IPS-18c (cell line): Measurements from ENCODE around the gene NPFFR1.
"Not testable (repeated sequence)": the region's sequence is repeated elsewhere in the genome, so short reads cannot be mapped to it uniquely, and the experiment has no call there.

Source experiments
- H3K4me3 ChIP-seq: 2 replicates; pipeline ENCODE4 v1.7.0; 2013; ENCODE audit warnings: low read depth, mild to moderate bottlenecking, low read length, moderate library complexity; ENCODE audit not compliant: insufficient read depth
- H3K9me3 ChIP-seq: one replicate; pipeline ENCODE4 v1.6.1; 2013; ENCODE audit warnings: mild to moderate bottlenecking, low read length, moderate library complexity; ENCODE audit not compliant: control insufficient read depth, insufficient read depth

NPFFR1 gene

DNA sequence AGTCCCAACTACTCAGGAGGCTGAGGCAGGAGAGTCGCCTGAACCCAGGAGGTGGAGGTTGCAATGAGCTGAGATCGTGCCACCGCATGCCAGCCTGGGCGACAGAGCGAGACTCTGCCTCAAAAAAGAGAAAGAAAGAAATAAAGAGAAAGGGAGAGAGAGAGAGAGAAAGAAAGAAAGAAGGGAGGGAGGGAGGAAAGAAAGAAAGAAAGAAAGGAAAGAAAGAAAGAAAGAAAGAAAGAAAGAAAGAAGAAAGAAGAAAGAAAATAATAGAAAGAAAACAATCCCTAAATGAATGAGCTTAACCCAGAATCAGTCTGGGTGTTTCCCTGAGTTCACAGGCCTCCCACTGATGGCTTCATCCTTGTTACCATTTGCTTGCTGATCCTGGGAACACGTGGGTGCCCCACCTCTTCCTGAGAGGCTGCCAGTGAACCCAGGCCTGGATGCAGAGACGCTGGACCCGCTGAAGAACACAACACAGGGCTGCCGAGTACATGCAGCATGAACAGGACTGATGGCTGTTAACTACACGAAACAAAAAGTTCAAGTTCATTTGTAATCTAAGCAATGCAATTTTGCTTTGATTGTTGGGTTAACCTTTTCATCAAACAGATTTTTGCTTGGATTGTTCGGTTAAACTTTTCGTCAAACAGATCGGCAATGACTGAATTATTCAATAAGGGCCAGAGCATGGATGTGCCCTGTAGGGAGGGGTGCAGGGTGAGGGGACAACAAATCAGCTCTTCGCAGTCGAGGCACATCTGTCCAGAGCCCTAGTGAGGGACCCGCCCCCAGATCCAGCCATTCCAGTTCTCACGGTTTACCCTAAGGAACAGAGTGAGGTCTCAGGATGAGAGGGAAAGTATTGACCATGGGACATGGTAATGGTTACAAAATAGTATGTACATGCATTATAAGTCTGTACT lies 11.5 kb downstream of the NPFFR1 start:
- Histone ChIP-seq H3K9me3 (no peaks in the 10 kb centered on the region), H3K4me3 (no peak overlapping the region)

- Histone ChIP-seq H3K9me3 (no peaks in the 10 kb centered on the region), H3K4me3 (no peak overlapping the region)
These were observed 12.9 kb downstream of the NPFFR1 start for GRCh38 chr10:70270952-70271351.

DNA sequence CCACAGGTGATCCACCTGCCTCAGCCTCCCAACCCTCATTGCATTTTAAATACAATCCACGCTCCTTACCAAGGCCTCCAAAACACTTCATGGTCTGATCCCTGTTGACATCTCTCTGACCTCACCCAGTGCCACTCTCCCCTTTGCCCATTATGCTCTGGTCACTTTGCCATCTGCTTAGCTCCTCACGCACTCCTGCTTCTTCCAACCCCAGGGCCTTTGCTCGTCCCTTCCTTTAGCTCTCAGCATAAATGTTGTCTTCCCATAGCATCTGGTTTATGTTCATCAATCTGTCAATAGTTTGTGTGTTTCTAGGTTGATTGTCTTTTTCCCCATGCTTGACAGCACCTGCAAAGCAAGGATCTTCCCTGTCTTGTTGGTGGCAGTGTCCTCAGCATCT lies 14.1 kb downstream of the NPFFR1 start:
- H3K4me3 ChIP-seq, result no peak overlapping the region
- H3K9me3 ChIP-seq, result no peaks in the 10 kb centered on the region

DNA sequence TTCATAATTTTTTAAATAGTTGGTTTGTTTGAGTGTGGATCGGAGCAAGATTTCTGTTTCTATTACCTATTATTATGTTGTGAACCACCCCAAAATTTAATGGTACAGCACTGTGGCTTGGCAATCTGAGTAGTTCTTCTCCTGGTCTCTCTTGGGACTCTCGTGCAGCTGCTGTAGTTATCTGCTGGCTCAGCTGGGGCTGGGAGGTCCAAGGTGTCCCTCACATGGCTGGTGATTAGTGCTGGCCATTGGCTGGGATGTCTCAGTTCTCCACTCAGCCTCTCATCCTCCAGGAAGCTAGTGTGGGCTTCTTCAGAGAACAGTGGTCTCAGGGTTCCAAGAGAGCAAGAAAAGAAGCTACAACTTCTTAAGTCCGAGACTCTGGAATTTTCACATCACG lies 15.4 kb downstream of the NPFFR1 start:
- H3K9me3 ChIP-seq, result no peaks in the 10 kb centered on the region
- no peak overlapping the region for H3K4me3 ChIP-seq

DNA sequence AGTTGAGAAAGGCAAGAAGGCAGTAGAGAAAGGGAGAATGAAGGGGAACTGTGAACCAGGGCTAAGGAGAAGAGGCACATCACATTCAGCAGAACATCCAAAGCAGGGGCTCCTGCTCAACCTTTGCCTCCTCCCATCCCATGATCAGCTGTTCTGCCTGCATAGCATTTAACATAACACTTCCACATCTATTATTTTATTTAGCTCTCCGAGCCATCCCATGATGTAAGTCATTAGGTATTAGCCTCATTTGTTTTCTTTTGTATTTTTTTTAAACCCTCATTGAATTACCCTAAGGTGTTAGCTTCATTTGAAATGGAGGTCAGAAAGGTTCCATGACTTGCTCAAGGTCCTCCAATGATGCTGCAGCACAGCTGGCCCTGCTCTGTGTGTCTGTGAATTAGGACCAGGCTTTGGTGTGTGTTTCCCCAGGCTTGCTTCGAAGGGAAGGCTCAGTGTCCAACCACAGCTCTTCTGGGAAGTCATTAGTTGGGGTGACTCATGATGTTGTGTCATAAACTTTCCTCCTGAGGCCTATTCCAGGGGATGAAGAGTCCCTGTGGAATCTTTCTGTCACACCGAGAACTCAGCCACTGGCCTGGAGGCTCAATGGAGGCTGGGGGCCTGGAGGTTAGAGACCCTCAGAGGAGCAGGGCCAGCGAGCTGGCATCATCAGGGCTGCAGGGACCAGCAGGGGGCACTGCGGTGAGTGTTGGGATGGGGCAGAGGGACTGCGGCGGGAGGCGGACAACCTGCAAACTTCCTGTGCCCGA lies 16.5 kb downstream of the NPFFR1 start:
- Histone ChIP-seq H3K4me3 (no peak overlapping the region), H3K9me3 (no peaks in the 10 kb centered on the region)

- Histone ChIP-seq H3K4me3 (no peak overlapping the region), H3K9me3 (no peaks in the 10 kb centered on the region)
These were observed 17.1 kb downstream of the NPFFR1 start for GRCh38 chr10:70266701-70267100.

DNA sequence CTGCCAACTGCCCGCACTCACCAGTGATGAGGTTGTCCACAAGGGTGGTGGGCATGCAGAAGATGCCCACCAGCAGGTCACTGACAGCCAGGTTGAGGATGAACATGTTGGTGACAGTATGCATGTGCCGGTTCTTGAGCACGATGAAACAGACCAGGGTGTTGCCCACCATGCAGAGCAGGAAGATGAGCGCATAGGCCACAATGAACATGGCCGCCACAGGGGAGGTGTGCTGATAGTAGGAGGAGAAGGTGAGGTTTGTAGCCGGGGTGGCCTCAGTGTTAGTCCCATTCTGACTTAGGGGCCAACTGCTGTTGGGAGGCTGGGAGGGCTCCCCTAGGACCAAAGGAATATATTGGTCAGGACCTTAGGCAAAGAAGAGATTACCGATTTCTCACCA lies 17.7 kb downstream of the NPFFR1 start:
- no peak overlapping the region for H3K4me3 ChIP-seq
- H3K9me3 ChIP-seq, result no peaks in the 10 kb centered on the region

DNA sequence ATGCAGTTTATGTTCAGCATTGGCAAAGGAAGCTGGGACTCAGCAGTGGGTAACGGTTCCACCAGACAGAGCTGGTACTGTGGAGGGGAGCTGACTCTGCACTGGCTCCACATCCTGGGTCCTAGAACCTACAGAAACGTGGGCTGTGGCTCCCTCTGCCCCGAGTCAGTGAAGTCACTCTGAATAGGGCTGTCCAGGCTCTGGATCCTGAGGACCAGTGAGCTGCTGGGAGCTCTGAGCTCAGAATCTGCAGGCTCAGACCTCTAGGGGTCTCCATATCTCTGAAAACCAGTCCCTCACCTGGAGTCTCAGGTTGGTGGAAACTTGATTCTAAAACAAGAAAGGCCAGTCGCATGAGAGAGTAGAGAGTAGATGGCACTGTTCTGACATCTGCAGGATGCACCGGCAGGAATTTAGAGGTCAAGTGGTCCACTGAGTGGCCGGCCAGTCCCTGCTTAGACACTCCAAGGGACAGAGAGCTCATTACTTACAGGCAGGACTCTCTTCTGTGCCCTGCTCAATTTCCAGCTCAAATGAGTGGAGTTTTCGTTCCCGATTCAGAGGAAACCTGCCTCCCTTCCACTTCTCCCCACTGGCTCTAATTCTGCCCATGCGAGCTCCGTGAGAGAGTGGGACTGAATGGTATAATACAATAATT lies 18.6 kb downstream of the NPFFR1 start:
- H3K9me3 ChIP-seq, result no peaks in the 10 kb centered on the region
- no peak overlapping the region for H3K4me3 ChIP-seq

DNA sequence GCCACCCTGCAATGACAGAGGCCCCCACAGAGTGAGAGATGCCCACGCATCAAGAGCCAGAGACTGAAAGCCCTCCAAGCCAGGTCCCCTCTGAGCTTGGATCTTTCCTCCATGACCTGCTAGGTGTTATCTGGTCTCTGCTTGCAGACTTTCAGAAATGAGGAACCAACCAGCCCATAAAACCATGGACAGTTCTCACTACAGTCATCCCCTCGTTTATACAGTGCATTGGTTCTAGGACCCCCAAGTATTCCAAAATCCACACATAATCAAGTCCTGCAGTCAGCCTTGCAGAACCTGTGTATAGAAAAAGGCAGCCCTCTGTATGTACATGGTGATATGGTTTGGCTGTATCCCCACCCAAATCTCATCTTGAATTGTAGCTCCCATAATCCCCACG lies 23.1 kb downstream of the NPFFR1 start:
- Histone ChIP-seq H3K9me3 (no peaks in the 10 kb centered on the region), H3K4me3 (no peak overlapping the region)

GRCh38 chr10:70260259-70260658 lies 23.5 kb downstream of the NPFFR1 start:
- Histone ChIP-seq H3K9me3 (no peaks in the 10 kb centered on the region), H3K4me3 (no peak overlapping the region)

DNA sequence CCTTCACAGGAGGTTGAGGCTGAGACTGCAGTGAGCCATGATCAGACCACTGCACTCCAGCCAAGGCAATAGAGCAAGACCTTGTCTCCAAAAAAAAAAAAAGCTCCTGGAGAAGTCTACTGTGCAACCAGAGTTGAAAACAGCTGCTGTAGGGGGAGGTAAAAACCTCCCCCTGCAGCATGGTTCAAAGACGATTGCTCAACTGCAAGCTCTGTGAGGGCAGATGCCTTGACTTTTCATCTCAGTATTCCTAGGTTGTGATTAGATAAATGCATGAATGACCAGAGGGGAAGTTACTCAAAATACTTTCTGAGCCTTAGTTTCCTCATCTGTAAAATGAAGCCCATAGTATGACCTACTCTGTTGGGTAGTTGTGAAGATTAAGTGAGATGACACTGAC lies 25.6 kb downstream of the NPFFR1 start:
- Histone ChIP-seq H3K9me3 (no peaks in the 10 kb centered on the region), H3K4me3 (no peak overlapping the region)

DNA sequence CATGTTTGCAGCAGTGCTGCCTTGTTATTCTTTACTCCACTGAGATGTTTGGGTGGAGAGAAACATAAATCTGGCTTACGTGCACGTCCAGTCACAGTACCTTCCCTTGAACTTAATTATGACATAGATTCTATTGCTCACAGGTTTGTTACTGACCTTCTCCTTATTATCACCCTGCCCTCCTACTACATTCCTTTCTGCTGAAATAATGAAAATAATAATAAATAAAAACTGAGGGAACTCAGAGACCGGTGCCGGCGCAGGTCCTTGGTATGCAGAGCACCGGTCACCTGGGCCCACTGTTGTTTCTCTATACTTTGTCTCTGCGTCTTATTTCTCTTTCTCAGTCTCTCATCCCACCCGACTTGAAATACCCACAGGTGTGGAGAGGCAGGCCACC lies 26.0 kb downstream of the NPFFR1 start:
- not testable (repeated sequence) for H3K4me3 ChIP-seq, H3K9me3 ChIP-seq

GRCh38 chr10:70256463-70256862 lies 27.3 kb downstream of the NPFFR1 start:
- Histone ChIP-seq H3K9me3 (no peaks in the 10 kb centered on the region), H3K4me3 (no peak overlapping the region)

- Histone ChIP-seq H3K9me3 (no peaks in the 10 kb centered on the region), H3K4me3 (no peak overlapping the region)
These were observed 28.2 kb downstream of the NPFFR1 start for GRCh38 chr10:70255329-70256299.

DNA sequence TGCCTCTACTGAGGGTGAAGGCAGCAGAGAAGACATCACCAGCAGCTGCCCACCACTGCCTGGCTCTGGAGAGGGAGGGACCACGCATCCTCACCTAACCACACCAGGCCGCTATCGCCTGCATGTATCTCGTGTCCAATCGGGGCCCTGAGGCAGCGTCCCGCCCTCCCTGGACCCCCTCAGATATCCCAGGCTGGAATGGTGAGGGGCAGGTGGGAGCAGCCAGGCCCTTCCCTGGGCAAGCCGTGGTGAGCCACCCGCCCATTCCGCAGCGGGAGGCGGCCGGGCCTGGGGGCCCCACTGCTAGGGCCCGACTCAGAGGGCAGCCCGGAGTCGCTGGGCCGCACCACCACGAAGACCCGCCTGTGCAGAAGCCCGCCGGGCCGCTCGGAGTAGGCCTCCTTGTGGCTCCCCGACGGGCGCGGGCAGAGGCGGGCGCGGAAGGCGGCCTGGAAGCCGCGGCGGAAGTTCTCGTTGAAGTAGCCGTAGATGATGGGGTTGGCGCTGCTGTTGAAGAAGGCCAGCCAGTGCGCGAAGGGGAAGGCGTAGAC lies 29.0 kb downstream of the NPFFR1 start:
- Histone ChIP-seq H3K9me3 (no peaks in the 10 kb centered on the region), H3K4me3 (no peak overlapping the region)

- no peaks in the 10 kb centered on the region for H3K9me3 ChIP-seq
- no peak overlapping the region for H3K4me3 ChIP-seq
These were observed 29.7 kb downstream of the NPFFR1 start for GRCh38 chr10:70253878-70254765.
